Type B pancreatic cell (in vitro differentiated cells): ENCODE measurements around the gene OR1D5. TPM values are rescaled to one million over a fixed set of nuclear protein-coding genes. Genes with fewer than 3 reads are reported as not detected.
"Not testable (repeated sequence)": the region's sequence is repeated elsewhere in the genome, so short reads cannot be mapped to it uniquely, and the experiment has no call there.

ENCODE experiments used
- DNase-seq: peaks from one replicate; pipeline ENCODE4 v3.0.0; 2021; ENCODE audit warnings: mixed read lengths; ENCODE audit not compliant: unreplicated experiment; ENCODE audit errors: extremely low spot score
- H3K27ac Mint-ChIP-seq: 2 replicates; pipeline ENCODE4 v1.8.0; 2021; ENCODE audit warnings: mild to moderate bottlenecking, mixed read lengths
- H3K27me3 Mint-ChIP-seq: 2 replicates; pipeline ENCODE4 v1.8.0; 2021; ENCODE audit warnings: mixed read lengths
- H3K36me3 Mint-ChIP-seq: 2 replicates; pipeline ENCODE4 v1.8.0; 2021; ENCODE audit warnings: mixed read lengths
- H3K4me1 Mint-ChIP-seq: one replicate; pipeline ENCODE4 v1.8.0; 2021; ENCODE audit warnings: mixed read lengths; ENCODE audit not compliant: unreplicated experiment
- H3K4me3 Mint-ChIP-seq: 2 replicates; pipeline ENCODE4 v1.8.0; 2021; ENCODE audit warnings: mild to moderate bottlenecking, mixed read lengths
- H3K9me3 Mint-ChIP-seq: 2 replicates; pipeline ENCODE4 v1.8.0; 2021; ENCODE audit warnings: mixed read lengths
- total RNA-seq: library from RNA; stranded (reverse); gene quantifications from 2 replicates; pipeline ENCODE4 v1.2.1, GENCODE V29; 2021; ENCODE audit warnings: low replicate concordance
- TF ChIP-seq, protein P1 (sequence below): fragments of 200-600 bp; sonication (generic); conservative IDR thresholded peaks from 2 replicates; pipeline ENCODE4 v1.5.0; 2021; ENCODE audit warnings: antibody characterized with exemption, mild to moderate bottlenecking

OR1D5 gene
- total RNA-seq, 1 donor from 2014 or later, result not detected

DNA sequence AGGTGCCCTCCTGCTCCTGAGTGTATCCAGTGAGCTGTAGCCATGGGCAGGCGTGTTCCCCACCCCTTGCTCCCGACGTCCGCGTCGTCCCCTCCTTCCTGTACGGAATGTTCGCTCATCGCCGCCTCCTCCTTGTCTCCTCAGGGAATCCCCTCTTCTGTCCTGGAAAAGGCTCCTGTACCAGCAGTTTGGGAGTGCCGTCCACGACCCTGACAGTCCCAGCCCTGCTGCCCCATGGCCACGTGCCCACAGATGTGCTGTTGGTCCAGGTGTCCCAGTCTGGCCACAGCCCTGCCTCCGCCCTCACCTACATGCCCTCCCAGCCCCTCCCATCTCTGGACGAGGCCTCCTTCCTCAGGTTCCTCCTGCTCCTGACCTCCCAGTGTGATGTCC, 30.2 kb downstream of the OR1D5 start:
- Mint-ChIP-seq H3K36me3 (peaks cover under 1% of the 10 kb centered on the region), H3K4me1 (no peaks in the 10 kb centered on the region), H3K27me3 (no peaks in the 10 kb centered on the region), H3K27ac (no peak overlapping the region), H3K4me3 (no peak overlapping the region), H3K9me3 (no peaks in the 10 kb centered on the region)
- DNase-seq, result no peak
- TF ChIP-seq, protein P1, sequence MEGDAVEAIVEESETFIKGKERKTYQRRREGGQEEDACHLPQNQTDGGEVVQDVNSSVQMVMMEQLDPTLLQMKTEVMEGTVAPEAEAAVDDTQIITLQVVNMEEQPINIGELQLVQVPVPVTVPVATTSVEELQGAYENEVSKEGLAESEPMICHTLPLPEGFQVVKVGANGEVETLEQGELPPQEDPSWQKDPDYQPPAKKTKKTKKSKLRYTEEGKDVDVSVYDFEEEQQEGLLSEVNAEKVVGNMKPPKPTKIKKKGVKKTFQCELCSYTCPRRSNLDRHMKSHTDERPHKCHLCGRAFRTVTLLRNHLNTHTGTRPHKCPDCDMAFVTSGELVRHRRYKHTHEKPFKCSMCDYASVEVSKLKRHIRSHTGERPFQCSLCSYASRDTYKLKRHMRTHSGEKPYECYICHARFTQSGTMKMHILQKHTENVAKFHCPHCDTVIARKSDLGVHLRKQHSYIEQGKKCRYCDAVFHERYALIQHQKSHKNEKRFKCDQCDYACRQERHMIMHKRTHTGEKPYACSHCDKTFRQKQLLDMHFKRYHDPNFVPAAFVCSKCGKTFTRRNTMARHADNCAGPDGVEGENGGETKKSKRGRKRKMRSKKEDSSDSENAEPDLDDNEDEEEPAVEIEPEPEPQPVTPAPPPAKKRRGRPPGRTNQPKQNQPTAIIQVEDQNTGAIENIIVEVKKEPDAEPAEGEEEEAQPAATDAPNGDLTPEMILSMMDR, result no peak

DNA sequence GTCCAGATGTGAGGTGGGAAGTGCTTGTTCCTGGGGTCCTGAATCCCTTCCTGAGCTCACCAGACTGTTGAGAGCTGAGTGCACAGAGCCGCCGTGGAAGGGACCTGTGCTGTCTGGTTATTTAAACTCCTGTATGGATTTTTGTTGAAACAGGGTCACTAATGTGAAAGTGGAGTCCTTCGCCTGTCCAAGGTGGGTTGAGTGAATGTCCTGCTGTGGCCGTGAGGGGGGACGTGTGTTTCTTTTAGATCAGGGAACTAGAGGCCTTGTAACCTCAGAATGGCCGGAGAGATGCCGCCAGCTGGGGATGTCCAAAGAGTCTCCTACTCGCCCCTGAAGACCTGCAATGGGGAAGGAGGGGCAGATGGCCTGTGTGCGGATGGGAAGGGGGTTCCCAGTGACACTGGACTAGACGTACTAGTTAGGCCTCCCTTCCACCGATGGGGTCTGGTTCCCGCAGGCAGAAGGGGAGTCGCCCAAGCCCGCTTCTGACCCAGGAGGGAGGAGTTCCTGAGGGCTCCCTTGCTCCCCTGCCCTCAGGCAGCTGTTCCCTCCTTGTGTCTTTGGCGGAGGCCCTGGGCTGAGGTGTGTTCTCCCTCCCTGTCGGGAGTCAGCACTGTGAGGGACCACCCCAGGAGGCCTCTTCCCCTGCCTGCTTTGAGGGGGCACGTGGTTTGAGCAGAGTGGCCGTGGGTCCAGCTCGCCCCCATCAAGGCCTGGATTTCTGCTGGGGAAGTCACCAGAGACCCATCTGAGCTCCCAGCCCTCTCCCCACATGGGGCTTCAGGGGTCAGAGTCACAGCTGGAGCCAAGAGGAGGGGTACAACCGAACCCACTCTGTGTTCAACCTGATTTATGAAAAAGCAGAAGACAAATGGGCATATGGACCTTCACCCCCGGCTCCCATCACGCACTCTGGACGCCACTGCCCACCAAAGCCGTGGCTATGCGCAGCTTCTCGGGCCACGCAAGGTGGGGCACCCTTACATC, 30.9 kb downstream of the OR1D5 start:
- no peak overlapping the region for H3K4me3 Mint-ChIP-seq
- no peaks in the 10 kb centered on the region for H3K27me3 Mint-ChIP-seq
- DNase-seq, result no peak
- no peak overlapping the region for H3K27ac Mint-ChIP-seq
- H3K9me3 Mint-ChIP-seq, result no peaks in the 10 kb centered on the region
- no peaks in the 10 kb centered on the region for H3K4me1 Mint-ChIP-seq
- TF ChIP-seq, protein P1, result no peak
- peaks cover 5% of the 10 kb centered on the region for H3K36me3 Mint-ChIP-seq

DNA sequence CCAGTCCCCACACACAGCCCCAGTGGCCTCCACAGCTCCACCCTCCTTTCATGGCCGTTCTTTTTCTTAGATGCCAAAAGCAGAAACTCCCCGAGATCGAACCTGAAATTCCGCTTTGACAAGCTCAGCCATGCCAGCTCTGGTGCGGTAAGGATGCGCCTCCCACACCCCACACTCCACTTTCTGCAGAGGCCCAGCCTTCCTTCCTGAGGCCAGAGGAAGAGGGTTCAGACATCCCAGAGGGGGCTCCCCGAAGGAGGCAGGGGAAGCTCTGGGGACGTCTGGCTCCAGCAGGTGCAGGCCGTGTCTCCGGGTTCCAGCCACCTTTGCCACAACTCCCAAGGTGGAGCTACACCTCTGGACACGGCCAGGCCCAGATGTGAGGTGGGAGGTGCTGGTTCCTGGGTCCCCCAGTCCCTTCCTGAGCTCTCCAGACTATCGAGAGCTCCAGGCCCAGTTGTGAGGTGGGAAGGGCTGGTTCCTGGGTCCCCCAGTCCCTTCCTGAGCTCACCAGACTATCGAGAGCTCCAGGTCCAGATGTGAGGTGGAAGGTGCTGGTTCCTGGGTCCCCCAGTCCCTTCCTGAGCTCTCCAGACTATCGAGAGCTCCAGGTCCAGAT, 32.4 kb downstream of the OR1D5 start:
- H3K27ac Mint-ChIP-seq, H3K4me3 Mint-ChIP-seq, H3K36me3 Mint-ChIP-seq, H3K4me1 Mint-ChIP-seq, H3K27me3 Mint-ChIP-seq, H3K9me3 Mint-ChIP-seq: not testable (repeated sequence)
- peak; percentile 51 for DNase-seq

DNA sequence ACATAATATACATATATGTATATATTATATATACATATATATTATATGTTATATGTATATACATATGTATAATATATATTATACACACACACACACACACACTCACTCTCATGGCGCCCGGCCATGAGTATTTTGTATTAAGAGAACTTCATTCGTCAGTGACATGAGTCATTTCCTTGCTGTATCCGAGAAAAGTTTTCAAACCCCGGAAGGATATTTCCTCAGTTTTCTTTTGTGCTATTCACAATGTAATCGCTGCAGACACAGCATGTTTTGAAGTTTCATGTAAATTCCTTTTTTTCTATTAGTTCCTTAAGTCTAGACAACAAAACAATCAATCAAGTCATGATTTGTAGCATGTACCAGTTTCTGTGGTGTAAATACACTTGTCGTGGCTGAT, 33.3 kb downstream of the OR1D5 start:
- H3K27ac Mint-ChIP-seq, result no peak overlapping the region
- DNase-seq, result no peak
- H3K4me3 Mint-ChIP-seq, result no peak overlapping the region
- H3K36me3 Mint-ChIP-seq, result peaks cover 5% of the 10 kb centered on the region
- H3K4me1 Mint-ChIP-seq, result no peaks in the 10 kb centered on the region
- TF ChIP-seq, protein P1, result no peak
- no peaks in the 10 kb centered on the region for H3K9me3 Mint-ChIP-seq
- H3K27me3 Mint-ChIP-seq, result no peaks in the 10 kb centered on the region

DNA sequence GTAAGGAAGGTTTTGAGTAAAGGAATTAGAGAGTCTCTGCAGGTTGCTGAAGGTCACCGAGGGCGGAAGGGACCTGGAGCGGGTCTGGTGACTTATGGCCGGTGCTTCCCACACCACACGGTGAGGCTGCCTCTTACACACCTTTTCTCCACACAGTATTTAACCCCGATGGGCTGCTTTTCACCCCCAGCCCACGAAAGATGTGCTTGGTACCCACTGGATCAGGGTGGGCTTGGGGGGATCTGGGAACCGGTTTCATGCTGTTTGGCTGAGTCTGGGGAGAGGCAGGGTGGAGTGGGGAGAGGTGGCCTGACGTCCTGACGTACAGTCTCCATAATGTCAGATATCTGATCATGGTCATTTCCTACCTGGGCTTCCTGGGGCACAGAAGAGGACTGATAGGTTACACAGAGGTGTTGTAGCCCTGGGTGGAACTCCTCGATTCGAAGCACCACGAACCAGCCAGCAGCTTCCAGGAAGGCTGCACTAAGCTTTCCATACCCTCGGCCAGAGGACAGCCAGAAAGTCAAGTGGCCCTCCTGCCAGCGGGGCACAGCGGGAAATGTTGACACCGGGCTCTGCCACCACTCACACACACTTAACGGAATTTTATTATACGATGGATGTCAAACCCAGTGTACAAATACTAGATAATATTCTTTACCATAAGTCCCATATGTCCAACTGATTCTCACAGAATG, 34.0 kb downstream of the OR1D5 start:
- DNase-seq, result peak; percentile 50
- Mint-ChIP-seq H3K27me3 (no peaks in the 10 kb centered on the region), H3K27ac (no peak overlapping the region), H3K9me3 (no peaks in the 10 kb centered on the region), H3K4me3 (no peak overlapping the region), H3K36me3 (peaks cover 5% of the 10 kb centered on the region), H3K4me1 (no peaks in the 10 kb centered on the region)
- TF ChIP-seq, protein P1, result no peak
